ENCODE data around the gene RASAL2.
A peak's percentile ranks its signal among the peaks of the same experiment; 100 is the strongest.
"Not testable (repeated sequence)": the region's sequence is repeated elsewhere in the genome, so short reads cannot be mapped to it uniquely, and the experiment has no call there.

RASAL2 gene

DNA sequence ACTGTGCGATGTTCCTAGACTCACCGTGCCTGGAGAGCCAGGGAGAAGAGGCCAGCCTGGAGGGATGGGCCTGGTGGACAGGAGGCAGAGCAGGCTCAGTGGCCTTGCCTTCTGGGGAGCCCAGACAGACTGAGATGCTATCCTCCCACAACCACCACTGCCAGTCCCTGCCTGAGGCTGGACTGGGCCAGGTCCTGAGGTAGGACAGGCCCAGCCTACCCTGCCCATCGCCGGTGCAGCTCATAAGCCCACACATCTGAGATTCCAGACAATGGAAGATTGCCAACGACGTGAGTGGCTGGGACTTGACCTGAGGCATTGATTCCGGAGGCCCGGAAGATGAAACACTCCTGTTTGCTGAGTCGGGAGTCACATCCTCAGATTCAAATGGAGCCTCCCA lies 397.1 kb downstream of the RASAL2 start:
- DNase-seq (ENCODE audit: low read depth in 2 of 2): no peak

- no peak for DNase-seq (ENCODE audit: low read depth in 2 of 2)
Observed at GRCh38 chr1:178491721-178492120, 397.8 kb downstream of the RASAL2 start.

- DNase-seq (ENCODE audit: low read depth in 2 of 2): no peak
Observed at GRCh38 chr1:178492341-178492740, 398.4 kb downstream of the RASAL2 start.

DNA sequence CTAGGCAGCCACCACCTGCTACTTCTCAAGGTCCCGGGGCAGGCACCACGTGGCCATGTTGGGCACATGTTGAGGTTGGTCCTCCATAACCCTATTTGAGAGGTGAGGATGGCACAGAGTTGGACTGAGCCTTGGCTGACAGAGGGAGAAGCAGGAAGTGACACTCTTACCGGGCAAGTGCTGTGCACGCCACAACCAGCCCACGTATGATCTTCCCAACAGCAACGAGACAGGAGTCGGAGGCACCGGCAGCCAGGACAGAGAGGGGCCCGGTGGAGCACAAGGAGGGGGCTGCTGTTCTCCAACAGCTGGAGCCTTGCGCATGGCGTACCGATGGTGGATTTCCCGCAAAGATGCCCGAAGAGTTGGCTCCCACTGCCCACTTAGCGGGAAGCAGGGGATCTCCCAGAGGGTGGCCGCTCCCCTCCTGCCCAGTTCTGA lies 399.4 kb downstream of the RASAL2 start:
- no peak for DNase-seq (ENCODE audit: low read depth in 2 of 2)

- no peak for DNase-seq (ENCODE audit: low read depth in 2 of 2)
Observed at GRCh38 chr1:178494569-178494971, 400.7 kb downstream of the RASAL2 start.

DNA sequence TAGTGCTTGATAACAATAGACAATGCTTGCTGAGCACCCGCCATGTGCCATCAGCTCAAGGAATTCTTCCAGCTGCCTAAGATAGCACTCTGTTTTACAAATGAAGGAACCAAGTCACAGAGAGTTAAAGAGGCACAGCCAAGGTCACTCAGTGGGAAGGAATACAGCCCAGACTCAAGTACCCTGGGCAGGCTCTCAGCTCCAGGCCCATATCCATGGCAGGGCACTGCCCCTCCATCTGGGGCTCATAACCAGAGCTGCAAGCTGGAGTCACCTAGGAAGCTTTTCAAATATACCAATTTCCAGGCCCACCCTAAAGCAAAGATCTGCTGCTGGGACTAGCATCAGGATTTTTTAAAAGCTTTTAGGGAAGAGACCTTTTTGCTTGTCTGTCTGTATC lies 401.3 kb downstream of the RASAL2 start:
- no peak for DNase-seq (ENCODE audit: low read depth in 2 of 2)

DNA sequence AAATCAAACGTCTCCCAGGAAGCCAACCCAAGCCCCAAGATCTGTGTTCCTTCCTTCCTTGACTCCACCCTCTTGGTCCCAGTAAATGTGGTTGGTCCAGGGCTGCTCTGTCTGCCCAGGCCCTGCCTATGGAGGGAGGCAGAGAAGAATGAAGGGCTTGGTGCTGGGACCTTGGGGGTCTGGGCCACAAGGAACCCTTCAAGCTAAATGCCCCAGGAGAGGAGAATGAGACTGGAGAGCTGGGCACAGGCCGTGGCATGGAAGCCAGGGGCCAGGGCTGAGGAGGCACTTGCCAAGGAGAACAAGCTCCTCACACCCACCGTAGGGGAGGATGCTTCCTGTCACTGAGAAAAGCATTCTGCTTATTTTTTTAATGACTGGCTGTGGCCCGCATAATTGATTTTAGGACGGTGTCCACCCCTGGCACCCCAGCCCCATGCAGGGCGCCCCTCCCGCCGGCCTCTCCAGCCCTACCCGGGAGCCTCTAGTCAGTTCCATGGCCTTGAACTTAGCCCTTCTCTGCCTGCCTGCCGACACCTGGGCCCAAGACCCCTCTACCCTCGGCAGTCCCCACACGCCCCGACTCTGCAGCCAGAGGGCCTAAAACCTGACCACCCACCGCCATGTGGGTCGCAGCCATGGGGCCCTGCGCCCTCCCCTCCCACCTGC lies 402.0 kb downstream of the RASAL2 start:
- DNase-seq (ENCODE audit: low read depth in 2 of 2): no peak

GRCh38 chr1:178496410-178497135 lies 402.7 kb downstream of the RASAL2 start, which contains the start of gene CLEC20A:
Gene CLEC20A, minus strand, starts transcription at chr1:178496964. Its CDS starts 25 bp downstream, at chr1:178496939.
- DNase-seq (ENCODE audit: low read depth in 2 of 2): no peak

DNA sequence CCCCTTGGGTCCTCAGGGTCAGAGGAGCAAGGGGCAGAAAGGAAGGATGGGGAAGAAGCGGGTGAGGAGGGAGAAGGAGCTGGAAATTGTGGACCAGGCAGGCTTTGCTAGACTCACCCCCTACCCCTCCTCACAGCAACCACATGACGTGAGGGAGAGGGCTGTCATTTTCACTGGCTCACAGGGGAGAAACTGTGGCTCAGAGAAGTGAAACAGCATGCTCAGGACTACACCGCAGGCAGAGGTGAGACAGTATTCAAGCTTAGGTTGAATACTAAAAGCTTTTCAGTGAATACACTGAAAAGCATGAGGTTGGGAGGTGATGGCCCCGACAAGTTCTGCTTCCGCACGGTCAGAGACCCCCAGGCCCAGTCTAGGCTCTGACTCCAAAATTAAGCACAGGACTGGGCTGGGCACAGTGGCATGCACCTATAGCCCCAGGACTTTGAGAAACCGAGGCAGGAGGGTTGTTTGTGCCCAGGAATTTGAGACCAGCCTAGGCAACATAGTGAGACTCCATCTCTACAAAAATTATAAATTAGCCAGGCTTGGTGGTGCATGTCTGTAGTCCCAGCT lies 404.1 kb downstream of the RASAL2 start:
- no peak for DNase-seq (ENCODE audit: low read depth in 2 of 2)

DNA sequence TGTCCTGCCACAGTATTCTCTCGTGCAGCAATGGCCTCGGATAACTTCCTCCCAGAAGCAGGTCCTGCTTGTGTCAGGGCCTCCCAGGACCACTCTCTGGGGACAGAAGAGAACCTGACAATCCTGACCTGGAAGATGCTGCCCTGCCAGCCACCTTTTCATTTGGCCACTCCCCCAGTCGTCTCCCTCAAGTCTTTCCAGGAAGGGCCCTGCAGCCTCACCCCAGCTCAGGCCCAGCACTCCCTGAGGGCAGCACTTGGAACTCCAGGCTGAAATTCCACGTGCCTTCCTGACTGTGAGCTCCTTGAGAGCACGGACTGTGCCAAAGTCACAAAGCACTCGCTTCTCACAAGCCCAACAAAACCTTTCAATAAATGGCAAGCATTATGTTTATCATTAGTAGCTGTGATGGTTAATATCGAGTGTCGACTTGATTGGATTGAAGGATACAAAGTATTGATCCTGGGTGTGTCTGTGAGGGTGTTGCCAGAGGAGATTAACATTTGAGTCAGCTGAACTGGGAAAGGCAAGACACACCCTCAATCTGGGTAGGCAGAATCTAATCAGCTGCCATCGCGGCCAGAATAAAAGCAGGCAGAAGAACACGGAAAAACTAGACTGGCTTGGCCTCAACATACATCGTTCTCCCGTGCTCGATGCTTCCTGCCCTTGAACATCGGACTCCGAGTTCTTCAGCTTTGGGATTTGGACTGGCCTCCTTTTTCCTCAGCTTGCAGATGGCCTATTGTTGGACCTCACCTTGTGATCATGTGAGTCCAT lies 405.2 kb downstream of the RASAL2 start:
- no peak for DNase-seq (ENCODE audit: low read depth in 2 of 2)

DNA sequence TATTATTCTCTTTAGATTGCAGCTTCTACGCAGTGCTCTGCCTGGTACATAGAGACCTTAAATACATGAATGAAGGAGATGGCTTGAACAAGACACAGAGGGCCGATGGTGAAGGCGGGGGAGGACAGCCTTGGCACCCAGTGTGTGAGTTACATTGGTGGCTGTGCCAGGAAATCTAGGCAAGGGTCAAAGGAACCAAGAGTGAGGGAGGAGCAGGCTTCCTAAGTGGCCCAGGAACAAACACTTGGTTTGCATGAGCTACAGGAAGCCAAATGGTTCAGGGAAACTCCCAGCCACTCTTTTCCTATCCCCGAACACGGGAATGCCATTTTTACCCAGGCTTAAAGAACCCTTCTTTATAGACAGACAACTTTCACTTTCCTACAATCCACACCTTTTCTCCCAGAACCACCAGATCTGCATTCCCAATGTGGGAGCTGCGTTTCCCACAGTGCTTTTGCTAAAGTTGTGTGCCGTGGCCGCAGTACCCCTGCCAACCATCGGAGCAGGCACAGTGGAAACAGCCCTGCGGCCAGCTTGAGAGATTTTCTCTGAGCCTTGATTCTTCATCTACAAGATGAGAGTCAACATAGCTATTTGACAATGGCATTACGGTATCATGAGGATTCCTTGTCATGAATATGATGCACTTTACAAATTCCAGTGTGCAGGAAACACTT lies 406.3 kb downstream of the RASAL2 start:
- no peak for DNase-seq (ENCODE audit: low read depth in 2 of 2)

DNA sequence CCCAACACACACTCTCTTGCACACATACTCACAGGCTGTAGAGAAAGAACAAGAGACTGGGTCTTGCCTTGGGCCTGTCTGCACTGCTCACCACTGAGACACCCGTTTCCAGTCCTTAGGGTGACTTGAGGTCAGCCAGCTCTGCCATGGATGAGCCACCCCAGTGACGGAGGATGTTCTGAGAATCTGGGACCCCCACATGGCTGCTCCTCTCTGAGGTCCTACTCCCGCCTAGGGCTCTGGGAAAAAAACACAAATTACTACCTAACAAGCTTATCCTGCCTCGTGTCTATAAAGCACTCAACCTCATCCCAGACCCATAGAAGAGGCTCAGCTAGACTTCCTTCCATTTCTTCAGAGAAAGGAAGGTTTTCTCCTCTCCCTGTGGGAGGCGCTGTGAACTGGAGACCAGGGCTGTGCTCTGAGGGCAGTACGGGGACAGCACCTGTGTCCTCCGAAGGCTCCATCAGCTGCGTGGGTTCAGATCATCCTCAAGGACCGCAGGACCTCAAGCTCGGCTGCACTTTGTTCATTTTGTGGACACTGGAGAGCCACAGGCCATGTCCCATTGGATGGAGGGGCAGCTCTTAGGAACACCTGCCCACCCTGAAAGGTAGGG lies 407.1 kb downstream of the RASAL2 start:
- DNase-seq (ENCODE audit: low read depth in 2 of 2): no peak

GRCh38 chr1:178501705-178502329 lies 407.9 kb downstream of the RASAL2 start:
- DNase-seq (ENCODE audit: low read depth in 2 of 2): peak; percentile 26 to 27

DNA sequence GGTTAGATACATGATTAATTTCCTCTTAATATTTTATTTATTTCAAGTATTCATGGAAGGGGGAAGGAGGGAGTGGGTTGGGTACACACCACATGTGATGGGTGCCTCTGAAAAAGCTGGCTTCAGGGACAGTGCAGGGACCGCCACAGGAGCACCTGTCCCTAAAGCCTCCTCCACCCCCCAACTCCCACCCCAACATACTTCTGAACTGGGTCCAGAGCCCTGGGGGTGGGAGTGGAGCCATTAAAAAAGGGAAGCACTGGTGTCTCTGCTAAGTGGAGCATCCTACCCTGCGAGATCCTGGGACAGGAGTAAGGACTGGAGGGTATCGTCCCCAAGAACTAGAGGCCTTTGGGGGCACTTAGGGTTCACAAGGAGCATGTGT lies 408.4 kb downstream of the RASAL2 start:
- DNase-seq (ENCODE audit: low read depth in 2 of 2): no peak

DNA sequence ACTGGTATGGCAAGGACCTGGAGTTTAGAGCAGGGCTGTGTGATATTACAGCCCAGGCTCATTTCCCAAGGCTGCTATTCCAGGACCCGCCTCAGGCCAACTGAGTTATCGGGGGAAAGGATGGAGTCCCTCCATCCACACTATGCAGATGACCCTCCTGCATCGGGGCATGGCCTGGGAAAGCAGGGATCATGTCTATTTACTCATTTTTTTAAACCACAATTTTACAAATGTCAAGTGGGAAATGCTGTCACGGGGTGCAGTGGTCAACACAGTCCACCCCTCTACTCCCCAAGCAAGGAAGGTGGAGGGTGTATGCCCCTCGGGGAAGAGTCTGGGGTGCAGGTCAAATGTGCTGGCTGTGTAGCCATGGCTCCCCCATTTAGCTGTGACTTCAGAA lies 409.0 kb downstream of the RASAL2 start:
- no peak for DNase-seq (ENCODE audit: low read depth in 2 of 2)

DNA sequence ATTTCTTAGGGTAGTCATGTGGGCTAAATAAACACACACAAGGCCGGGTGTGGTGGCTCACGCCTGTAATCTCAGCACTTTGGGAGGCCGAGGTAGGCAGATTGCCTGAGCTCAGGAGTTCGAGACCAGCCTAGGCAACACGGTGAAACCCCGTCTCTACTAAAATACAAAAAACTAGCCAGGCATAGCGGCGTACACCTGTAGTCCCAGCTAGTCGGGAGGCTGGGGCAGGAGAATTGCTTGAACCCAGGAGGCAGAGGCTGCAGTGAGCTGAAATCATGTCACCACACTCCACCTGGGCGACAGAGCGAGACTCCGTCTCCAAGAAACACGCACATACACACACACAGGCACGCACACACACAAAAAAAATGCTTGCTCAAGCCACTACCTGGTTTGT lies 409.4 kb downstream of the RASAL2 start:
- not testable (repeated sequence) for DNase-seq (ENCODE audit: low read depth in 2 of 2)

- DNase-seq (ENCODE audit: low read depth in 2 of 2): no peak
Observed at GRCh38 chr1:178503849-178504248, 409.9 kb downstream of the RASAL2 start.

GRCh38 chr1:178504286-178504685 lies 410.4 kb downstream of the RASAL2 start:
- DNase-seq (ENCODE audit: low read depth in 2 of 2): no peak

DNA sequence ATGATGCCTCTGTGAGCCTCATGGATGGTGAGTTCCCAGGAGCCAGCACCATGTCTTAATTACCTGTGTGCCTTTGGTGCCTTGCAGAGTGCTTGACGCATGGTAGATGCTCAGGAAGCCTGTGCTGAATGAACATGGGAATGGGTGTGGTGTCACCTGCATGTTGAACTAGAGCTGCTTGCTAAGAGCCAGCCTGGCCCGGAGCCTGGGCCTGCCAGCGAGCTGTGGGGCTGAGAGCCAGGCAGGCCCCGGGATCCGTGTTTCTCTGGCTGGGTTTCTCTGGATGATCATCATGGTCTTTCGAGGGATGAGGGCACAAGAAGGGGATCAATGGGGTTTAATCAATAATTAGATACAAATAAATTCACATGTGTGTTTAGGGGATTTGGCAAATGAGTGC lies 412.3 kb downstream of the RASAL2 start:
- no peak for DNase-seq (ENCODE audit: low read depth in 2 of 2)

- no peak for DNase-seq (ENCODE audit: low read depth in 2 of 2)
Observed at GRCh38 chr1:178506669-178507068, 412.8 kb downstream of the RASAL2 start.
